Measurements from ENCODE around the gene SH2D7.

SH2D7 gene

DNA sequence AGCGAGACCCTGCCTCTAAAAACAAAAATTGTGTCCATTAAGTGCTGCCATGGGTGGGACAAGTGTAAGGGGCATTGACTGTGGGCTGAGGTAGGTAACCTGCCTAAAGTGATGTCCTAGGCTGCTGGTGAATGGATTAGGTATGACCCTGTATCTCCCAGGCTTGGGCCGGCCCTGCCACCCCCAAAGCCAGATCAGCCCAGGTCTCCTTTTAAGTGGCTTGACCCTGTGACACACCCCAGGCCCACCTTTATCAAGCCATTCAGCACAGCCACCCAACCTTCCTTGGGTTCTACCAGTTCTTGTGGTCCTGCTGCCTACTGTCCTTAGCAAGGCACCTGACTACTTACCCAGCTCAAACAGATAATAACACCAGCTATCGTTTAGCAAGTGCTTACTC is 20.2 kb downstream of the SH2D7 start:
- no peaks in the 10 kb centered on the region for H3K9me3 Mint-ChIP-seq
- peaks cover 8% of the 10 kb centered on the region for H3K4me1 Mint-ChIP-seq (ENCODE audit: low read depth)
- no peak overlapping the region for H3K27ac Mint-ChIP-seq
- H3K4me3 Mint-ChIP-seq: no peak overlapping the region
- no peak for DNase-seq
- H3K36me3 Mint-ChIP-seq (ENCODE audit: low read depth): no peaks in the 10 kb centered on the region
- H3K27me3 Mint-ChIP-seq: no peaks in the 10 kb centered on the region

DNA sequence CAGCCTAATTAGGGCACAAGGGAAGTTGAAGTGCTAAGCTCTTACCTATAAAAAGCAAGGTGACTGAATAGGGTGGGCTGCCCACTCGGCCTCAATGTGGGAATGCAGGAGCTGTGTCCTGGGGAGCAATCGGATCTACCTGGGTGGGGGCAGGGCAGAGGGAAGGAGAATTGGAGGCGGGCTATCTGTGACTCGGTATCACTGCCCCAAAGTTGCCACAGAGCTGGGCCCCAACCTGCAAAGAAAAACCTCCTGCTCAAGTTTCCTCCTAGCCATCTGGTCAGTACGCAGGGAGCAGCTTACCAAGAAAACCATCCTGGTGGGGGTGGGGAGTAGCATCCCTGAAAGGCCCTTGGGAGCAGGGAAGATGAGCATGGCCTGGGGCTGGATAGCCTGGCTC is 28.2 kb downstream of the SH2D7 start:
- no peak overlapping the region for H3K4me3 Mint-ChIP-seq
- no peak for DNase-seq
- no peaks in the 10 kb centered on the region for H3K9me3 Mint-ChIP-seq
- H3K36me3 Mint-ChIP-seq (ENCODE audit: low read depth): no peaks in the 10 kb centered on the region
- no peaks in the 10 kb centered on the region for H3K27me3 Mint-ChIP-seq
- no peak overlapping the region for H3K27ac Mint-ChIP-seq
- no peaks in the 10 kb centered on the region for H3K4me1 Mint-ChIP-seq (ENCODE audit: low read depth)

- Mint-ChIP-seq H3K9me3 (no peaks in the 10 kb centered on the region), H3K4me1 (ENCODE audit: low read depth) (peaks cover 6% of the 10 kb centered on the region), H3K4me3 (no peak overlapping the region), H3K36me3 (ENCODE audit: low read depth) (no peaks in the 10 kb centered on the region), H3K27me3 (no peaks in the 10 kb centered on the region), H3K27ac (no peak overlapping the region)
- no peak for DNase-seq
Measured at GRCh38 chr15:78125267-78125666, 32.9 kb downstream of the SH2D7 start.

DNA sequence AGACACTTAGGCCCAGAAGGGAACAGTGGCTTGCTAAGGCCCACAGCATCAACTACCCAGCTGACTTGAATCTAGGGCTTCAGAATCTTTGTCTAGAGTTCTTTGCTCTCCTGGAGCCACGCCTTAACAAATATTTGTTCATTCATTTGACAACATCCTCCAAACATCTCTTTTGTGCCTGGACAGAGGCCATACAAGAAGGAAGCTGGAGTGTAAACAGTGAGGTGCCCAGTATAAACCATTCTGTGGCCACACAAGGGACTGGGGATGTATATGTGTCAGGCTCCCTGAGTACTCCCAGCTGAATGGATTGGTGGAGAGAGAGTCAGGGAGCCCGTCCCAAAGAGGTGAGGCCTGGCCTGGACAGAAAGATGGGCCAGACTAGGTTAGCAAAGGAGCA is 35.5 kb downstream of the SH2D7 start:
- Mint-ChIP-seq H3K27ac (peak overlapping the region; percentile 58), H3K4me1 (ENCODE audit: low read depth) (peaks cover 20% of the 10 kb centered on the region), H3K4me3 (no peak overlapping the region), H3K9me3 (no peaks in the 10 kb centered on the region), H3K36me3 (ENCODE audit: low read depth) (peaks cover 5% of the 10 kb centered on the region), H3K27me3 (no peaks in the 10 kb centered on the region)
- DNase-seq: no peak

- DNase-seq: no peak
- H3K9me3 Mint-ChIP-seq: no peaks in the 10 kb centered on the region
- H3K27me3 Mint-ChIP-seq: no peaks in the 10 kb centered on the region
- H3K4me3 Mint-ChIP-seq: no peak overlapping the region
- peaks cover 25% of the 10 kb centered on the region for H3K4me1 Mint-ChIP-seq (ENCODE audit: low read depth)
- no peak overlapping the region for H3K27ac Mint-ChIP-seq
- peaks cover 5% of the 10 kb centered on the region for H3K36me3 Mint-ChIP-seq (ENCODE audit: low read depth)
Measured at GRCh38 chr15:78129077-78129750, 36.9 kb downstream of the SH2D7 start.

- Mint-ChIP-seq H3K4me1 (ENCODE audit: low read depth) (peaks cover 25% of the 10 kb centered on the region), H3K36me3 (ENCODE audit: low read depth) (peaks cover 5% of the 10 kb centered on the region), H3K9me3 (no peaks in the 10 kb centered on the region), H3K27me3 (no peaks in the 10 kb centered on the region), H3K4me3 (peak overlapping the region; percentile 74), H3K27ac (peak overlapping the region; percentile 51)
- no peak for DNase-seq
Measured at GRCh38 chr15:78129751-78130287, 37.5 kb downstream of the SH2D7 start.

DNA sequence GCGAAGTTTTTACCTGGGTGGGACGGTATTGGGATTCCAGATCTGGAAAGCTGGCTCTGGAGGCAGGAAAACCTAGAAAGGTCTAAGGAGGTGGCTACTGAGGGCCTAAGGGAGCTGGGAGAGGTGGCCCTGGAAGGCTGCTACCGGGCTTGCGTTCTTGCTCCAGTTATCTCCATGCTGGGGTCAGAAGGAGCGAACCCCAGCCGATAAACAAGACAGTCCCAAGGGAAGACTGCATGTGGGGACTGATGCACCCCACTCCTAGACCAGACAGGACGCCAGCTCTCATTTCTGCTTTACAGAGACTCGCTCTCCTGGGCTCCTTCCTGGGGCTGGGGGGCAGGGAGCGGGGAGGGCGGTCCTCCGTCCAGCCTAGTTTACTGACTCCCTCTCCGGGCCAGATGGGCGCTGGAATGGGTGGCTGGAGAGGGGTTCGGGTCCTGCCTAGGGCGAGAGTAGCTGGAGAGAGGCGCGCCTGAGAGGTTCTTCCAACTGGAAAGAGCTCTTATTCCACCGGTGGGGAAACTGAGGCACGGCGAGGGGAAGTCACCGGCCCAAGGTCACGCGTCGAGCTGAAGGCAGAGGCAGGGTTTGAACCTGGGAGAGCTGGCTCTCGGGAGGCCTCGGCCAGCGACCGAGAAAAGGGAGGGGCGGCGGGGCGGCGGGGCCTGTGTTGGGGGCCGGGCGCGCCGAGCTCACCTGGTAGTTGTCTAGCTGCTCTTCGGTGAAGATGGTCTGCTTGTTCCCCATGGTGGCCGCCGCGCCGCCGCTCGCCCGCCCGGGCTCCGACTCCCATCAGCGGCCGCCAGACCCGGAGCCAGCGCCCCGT is 38.3 kb downstream of the SH2D7 start:
- DNase-seq: no peak
- H3K4me1 Mint-ChIP-seq (ENCODE audit: low read depth): peaks cover 25% of the 10 kb centered on the region
- H3K27me3 Mint-ChIP-seq: no peaks in the 10 kb centered on the region
- H3K36me3 Mint-ChIP-seq (ENCODE audit: low read depth): peaks cover 5% of the 10 kb centered on the region
- H3K4me3 Mint-ChIP-seq: peak overlapping the region; percentile 74
- peak overlapping the region; percentile 71 for H3K27ac Mint-ChIP-seq
- no peaks in the 10 kb centered on the region for H3K9me3 Mint-ChIP-seq

DNA sequence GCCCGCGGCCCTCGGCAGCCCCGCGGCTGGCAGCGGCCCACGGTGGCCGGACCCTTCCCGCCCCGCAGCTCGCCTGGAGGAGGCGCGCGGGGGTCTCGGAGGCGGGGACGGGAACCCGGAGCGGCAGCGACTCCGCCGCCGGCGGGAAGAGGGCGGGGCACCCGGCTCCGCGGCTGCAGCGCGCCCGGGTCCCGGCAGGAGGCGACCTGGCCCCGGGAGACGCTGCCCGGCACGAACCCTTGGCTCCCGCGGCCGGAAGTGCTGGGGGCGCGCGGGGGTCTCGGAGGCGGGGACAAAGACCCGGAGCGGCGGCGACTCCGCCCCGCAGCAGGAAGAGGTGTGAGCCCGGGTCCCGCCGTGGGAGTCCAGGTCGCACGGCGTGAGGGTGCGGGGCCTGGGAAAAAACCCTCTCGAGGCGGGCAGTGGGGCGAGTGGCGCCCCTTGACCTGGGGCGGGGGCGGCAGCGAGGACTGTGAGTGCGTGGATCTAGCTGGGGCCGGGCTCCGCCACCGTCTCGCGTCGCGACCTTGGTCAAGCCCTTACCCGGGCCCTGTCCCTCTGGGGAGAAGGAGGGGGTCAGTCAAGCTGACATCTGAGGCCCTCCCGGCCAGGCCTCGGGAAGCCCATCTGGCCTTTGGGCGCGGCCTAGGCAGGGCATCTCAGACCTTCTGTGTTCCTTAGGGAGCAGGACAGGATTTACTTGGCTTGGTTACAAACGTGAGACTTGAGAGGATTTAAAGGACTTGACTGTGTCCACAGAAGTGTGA is 39.1 kb downstream of the SH2D7 start, which contains the start of gene CIB2:
Gene CIB2, minus strand, starts transcription at position 151 of the 767 bp plus-strand sequence. CDS start 230 bp downstream, outside the sequence.
- peaks cover 5% of the 10 kb centered on the region for H3K36me3 Mint-ChIP-seq (ENCODE audit: low read depth)
- no peaks in the 10 kb centered on the region for H3K9me3 Mint-ChIP-seq
- peaks cover 25% of the 10 kb centered on the region for H3K4me1 Mint-ChIP-seq (ENCODE audit: low read depth)
- H3K4me3 Mint-ChIP-seq: peak within 1 kb of the TSS; percentile 82
- peak; percentile 85 for DNase-seq
- H3K27ac Mint-ChIP-seq: peak within 1 kb of the TSS; percentile 88
- no peaks in the 10 kb centered on the region for H3K27me3 Mint-ChIP-seq

- H3K36me3 Mint-ChIP-seq (ENCODE audit: low read depth): peaks cover 5% of the 10 kb centered on the region
- no peaks in the 10 kb centered on the region for H3K27me3 Mint-ChIP-seq
- H3K27ac Mint-ChIP-seq: peak overlapping the region; percentile 40
- DNase-seq: no peak
- no peak overlapping the region for H3K4me3 Mint-ChIP-seq
- H3K4me1 Mint-ChIP-seq (ENCODE audit: low read depth): peaks cover 23% of the 10 kb centered on the region
- H3K9me3 Mint-ChIP-seq: no peaks in the 10 kb centered on the region
Measured at GRCh38 chr15:78133801-78134200, 41.4 kb downstream of the SH2D7 start.

- H3K27ac Mint-ChIP-seq: no peak overlapping the region
- no peaks in the 10 kb centered on the region for H3K36me3 Mint-ChIP-seq (ENCODE audit: low read depth)
- no peaks in the 10 kb centered on the region for H3K4me1 Mint-ChIP-seq (ENCODE audit: low read depth)
- no peaks in the 10 kb centered on the region for H3K9me3 Mint-ChIP-seq
- no peaks in the 10 kb centered on the region for H3K27me3 Mint-ChIP-seq
- no peak overlapping the region for H3K4me3 Mint-ChIP-seq
- no peak for DNase-seq
Measured at GRCh38 chr15:78139578-78139977, 47.2 kb downstream of the SH2D7 start.

DNA sequence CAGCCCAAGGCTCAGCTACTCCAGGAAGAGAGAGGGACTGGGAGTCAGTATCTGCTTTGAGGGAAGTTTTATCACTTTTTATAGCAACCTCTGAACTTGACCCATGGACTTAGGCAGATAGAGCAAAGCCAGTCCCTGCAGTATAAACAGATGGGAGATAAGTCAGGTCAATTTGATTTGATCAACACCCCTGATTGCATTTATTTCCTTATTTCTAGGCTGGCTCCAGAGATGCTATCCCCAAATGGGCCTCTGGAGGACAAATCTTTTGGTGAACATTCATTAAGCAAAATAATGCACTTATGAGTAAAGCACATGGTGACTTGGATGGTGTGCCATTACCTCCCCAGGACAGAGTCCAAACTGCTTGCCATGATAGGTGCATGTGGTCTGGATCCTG is 47.9 kb downstream of the SH2D7 start:
- H3K9me3 Mint-ChIP-seq: no peaks in the 10 kb centered on the region
- no peak overlapping the region for H3K27ac Mint-ChIP-seq
- no peaks in the 10 kb centered on the region for H3K27me3 Mint-ChIP-seq
- no peak for DNase-seq
- no peak overlapping the region for H3K4me3 Mint-ChIP-seq
- no peaks in the 10 kb centered on the region for H3K4me1 Mint-ChIP-seq (ENCODE audit: low read depth)
- H3K36me3 Mint-ChIP-seq (ENCODE audit: low read depth): no peaks in the 10 kb centered on the region

GRCh38 chr15:78142332-78142731 is 50.0 kb downstream of the SH2D7 start:
- Mint-ChIP-seq H3K4me3 (no peak overlapping the region), H3K9me3 (no peaks in the 10 kb centered on the region), H3K4me1 (ENCODE audit: low read depth) (peaks cover 6% of the 10 kb centered on the region), H3K27ac (no peak overlapping the region), H3K36me3 (ENCODE audit: low read depth) (no peaks in the 10 kb centered on the region), H3K27me3 (no peaks in the 10 kb centered on the region)
- no peak for DNase-seq

- DNase-seq: no peak
- no peak overlapping the region for H3K27ac Mint-ChIP-seq
- H3K4me1 Mint-ChIP-seq (ENCODE audit: low read depth): peaks cover 36% of the 10 kb centered on the region
- H3K27me3 Mint-ChIP-seq: no peaks in the 10 kb centered on the region
- H3K9me3 Mint-ChIP-seq: no peaks in the 10 kb centered on the region
- H3K4me3 Mint-ChIP-seq: no peak overlapping the region
- H3K36me3 Mint-ChIP-seq (ENCODE audit: low read depth): peaks cover 17% of the 10 kb centered on the region
Measured at GRCh38 chr15:78146425-78147154, 54.2 kb downstream of the SH2D7 start.

- DNase-seq: no peak
- Mint-ChIP-seq H3K36me3 (ENCODE audit: low read depth) (peaks cover 20% of the 10 kb centered on the region), H3K4me3 (peak overlapping the region; percentile 45), H3K4me1 (ENCODE audit: low read depth) (peaks cover 39% of the 10 kb centered on the region), H3K9me3 (no peaks in the 10 kb centered on the region), H3K27ac (no peak overlapping the region), H3K27me3 (no peaks in the 10 kb centered on the region)
Measured at GRCh38 chr15:78147566-78147965, 55.2 kb downstream of the SH2D7 start.
